Measurements from ENCODE around the gene BCL2L2. TPM values are rescaled to one million over a fixed set of nuclear protein-coding genes. Genes with fewer than 3 reads are reported as not detected.
A peak's percentile ranks its signal among the peaks of the same experiment; 100 is the strongest.
"Not testable (repeated sequence)": the region's sequence is repeated elsewhere in the genome, so short reads cannot be mapped to it uniquely, and the experiment has no call there.

BCL2L2 gene, protein sequence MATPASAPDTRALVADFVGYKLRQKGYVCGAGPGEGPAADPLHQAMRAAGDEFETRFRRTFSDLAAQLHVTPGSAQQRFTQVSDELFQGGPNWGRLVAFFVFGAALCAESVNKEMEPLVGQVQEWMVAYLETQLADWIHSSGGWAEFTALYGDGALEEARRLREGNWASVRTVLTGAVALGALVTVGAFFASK
- total RNA-seq (17.2 and 25.4 TPM in 2 replicates), polyA plus RNA-seq (18.0 and 24.7 TPM in 2 replicates), polyA minus RNA-seq (ENCODE audit: low replicate concordance) (17.6 and 18.6 TPM in 2 replicates)
- polyA plus RNA-seq (2012), result 25.9 and 33.9 TPM in 2 replicates

DNA sequence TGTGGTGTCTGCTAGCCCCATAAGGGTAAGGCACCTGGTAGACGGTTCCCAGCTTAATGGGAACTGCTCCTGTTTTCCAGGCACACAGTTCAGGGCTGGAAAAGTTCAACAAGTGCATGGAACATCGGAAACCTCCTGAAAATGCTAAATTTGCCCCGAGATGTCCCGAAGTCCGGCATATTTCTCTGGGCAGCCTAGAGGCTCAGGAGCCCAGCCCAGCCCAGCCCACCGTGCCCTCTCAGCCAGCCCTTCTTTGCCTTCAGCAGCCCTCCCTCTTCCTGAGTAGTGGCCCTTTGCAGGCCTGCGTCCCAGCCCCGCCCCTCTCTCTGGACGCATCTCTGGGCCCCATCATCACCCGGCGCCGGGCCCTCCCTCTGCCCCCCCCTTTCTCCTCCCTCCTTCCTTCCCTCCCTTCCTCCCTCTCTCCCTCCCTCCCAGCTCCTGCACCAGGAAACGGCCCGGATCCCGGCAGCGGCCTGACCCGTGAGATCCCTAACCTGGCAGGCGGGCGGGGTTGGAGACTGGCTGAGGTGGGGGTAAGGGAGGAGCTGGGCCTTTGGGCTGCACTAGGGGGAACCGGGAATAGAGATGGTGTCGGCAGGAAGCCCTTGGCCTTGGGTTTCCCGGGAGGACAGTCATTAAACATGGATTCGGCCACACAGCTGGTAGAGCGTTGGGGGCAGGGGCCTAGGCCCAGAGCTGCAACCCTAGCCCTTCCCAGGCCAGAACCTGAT is at the start of gene BCL2L2:
Gene BCL2L2 (plus strand): TSS at position 422 of the 734 bp plus-strand sequence. CDS start 935 bp downstream, outside the sequence.
- Histone ChIP-seq H3K79me2 (ENCODE audit: control insufficient read depth, insufficient read depth, low read length) (peaks cover 42% of the 10 kb centered on the region), H3K4me1 (ENCODE audit: control insufficient read depth, extremely low read depth, insufficient read depth, low read length) (peaks cover 10% of the 10 kb centered on the region), H2AFZ (ENCODE audit: low read length) (peak within 1 kb of the TSS; percentile 5), H3K27ac (ENCODE audit: insufficient read depth, low read length) (peak within 1 kb of the TSS; percentile 74), H3K4me2 (ENCODE audit: extremely low read depth, insufficient read depth, low read length) (peak within 1 kb of the TSS; percentile 89), H3K9me3 (ENCODE audit: control insufficient read depth, insufficient read depth, low read depth, low read length) (no peaks in the 10 kb centered on the region), H3K36me3 (ENCODE audit: control insufficient read depth, insufficient read depth, low read length) (peaks cover 13% of the 10 kb centered on the region), H4K20me1 (ENCODE audit: control insufficient read depth, extremely low read depth, insufficient read depth, low read length) (no peaks in the 10 kb centered on the region), H3K27me3 (ENCODE audit: control insufficient read depth, insufficient read depth, low read length) (no peaks in the 10 kb centered on the region), H3K9ac (ENCODE audit: insufficient read depth, low read length) (peak within 1 kb of the TSS; percentile 68), H3K4me3 (replicated peaks in 1 of 4; ENCODE audit: control extremely low read depth in 1 of 4, insufficient read depth in 1 of 4, low read depth in 3 of 4, low read length in 4 of 4) (peak within 1 kb of the TSS; percentile 60 to 94 (median 76))
- DNase-seq (ENCODE audit: low read depth in 2 of 2), result peak; percentile 89 to 90
- TF ChIP-seq EZH2 (IDR thresholded peaks at IDR 0.05; ENCODE audit: low read length, missing control alignments), result no peak
- TF ChIP-seq, protein P1, sequence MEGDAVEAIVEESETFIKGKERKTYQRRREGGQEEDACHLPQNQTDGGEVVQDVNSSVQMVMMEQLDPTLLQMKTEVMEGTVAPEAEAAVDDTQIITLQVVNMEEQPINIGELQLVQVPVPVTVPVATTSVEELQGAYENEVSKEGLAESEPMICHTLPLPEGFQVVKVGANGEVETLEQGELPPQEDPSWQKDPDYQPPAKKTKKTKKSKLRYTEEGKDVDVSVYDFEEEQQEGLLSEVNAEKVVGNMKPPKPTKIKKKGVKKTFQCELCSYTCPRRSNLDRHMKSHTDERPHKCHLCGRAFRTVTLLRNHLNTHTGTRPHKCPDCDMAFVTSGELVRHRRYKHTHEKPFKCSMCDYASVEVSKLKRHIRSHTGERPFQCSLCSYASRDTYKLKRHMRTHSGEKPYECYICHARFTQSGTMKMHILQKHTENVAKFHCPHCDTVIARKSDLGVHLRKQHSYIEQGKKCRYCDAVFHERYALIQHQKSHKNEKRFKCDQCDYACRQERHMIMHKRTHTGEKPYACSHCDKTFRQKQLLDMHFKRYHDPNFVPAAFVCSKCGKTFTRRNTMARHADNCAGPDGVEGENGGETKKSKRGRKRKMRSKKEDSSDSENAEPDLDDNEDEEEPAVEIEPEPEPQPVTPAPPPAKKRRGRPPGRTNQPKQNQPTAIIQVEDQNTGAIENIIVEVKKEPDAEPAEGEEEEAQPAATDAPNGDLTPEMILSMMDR (conservative IDR thresholded peaks at IDR 0.05 in 1 of 2, IDR thresholded peaks at IDR 0.05 in 1 of 2; ENCODE audit: low read depth in 1 of 2, low read length in 2 of 2), result no peak

DNA sequence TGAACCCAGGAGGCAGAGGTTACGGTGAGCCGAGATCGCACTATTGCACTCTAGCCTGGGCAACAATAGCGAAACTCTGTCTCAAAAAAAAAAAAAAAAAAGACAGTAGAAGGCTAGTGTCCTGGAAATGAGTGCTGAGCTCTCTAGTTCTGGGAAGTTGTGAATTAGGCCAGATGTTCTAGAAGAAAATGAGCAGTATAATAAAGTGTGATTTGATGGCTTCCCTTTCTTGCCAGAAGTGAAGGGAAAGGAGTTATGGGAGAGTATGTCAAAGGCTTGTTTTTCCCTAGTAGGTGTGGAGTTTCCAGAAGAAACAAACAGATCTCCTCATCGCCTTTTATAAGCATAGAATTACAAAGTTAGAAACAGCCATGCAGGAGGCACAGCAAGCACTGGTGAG is 48.4 kb upstream of the BCL2L2 start:
- H3K27me3 ChIP-seq (ENCODE audit: control insufficient read depth, insufficient read depth, low read length), result peaks cover 2% of the 10 kb centered on the region
- no peak overlapping the region for H3K27ac ChIP-seq (ENCODE audit: insufficient read depth, low read length)
- no peaks in the 10 kb centered on the region for H3K9me3 ChIP-seq (ENCODE audit: control insufficient read depth, insufficient read depth, low read depth, low read length)
- H3K4me2 ChIP-seq (ENCODE audit: extremely low read depth, insufficient read depth, low read length), result no peak overlapping the region
- no peak overlapping the region for H3K4me3 ChIP-seq (replicated peaks in 1 of 4; ENCODE audit: control extremely low read depth in 1 of 4, insufficient read depth in 1 of 4, low read depth in 3 of 4, low read length in 4 of 4)
- H3K9ac ChIP-seq (ENCODE audit: insufficient read depth, low read length), result no peak overlapping the region
- H2AFZ ChIP-seq (ENCODE audit: low read length), result no peak overlapping the region
- H3K36me3 ChIP-seq (ENCODE audit: control insufficient read depth, insufficient read depth, low read length), result no peaks in the 10 kb centered on the region
- no peak for TF ChIP-seq EZH2 (IDR thresholded peaks at IDR 0.05; ENCODE audit: low read length, missing control alignments)
- TF ChIP-seq, protein P1 (conservative IDR thresholded peaks at IDR 0.05 in 1 of 2, IDR thresholded peaks at IDR 0.05 in 1 of 2; ENCODE audit: low read depth in 1 of 2, low read length in 2 of 2), result no peak
- no peaks in the 10 kb centered on the region for H3K79me2 ChIP-seq (ENCODE audit: control insufficient read depth, insufficient read depth, low read length)
- DNase-seq (ENCODE audit: low read depth in 2 of 2), result no peak
- H3K4me1 ChIP-seq (ENCODE audit: control insufficient read depth, extremely low read depth, insufficient read depth, low read length), result no peaks in the 10 kb centered on the region
- no peaks in the 10 kb centered on the region for H4K20me1 ChIP-seq (ENCODE audit: control insufficient read depth, extremely low read depth, insufficient read depth, low read length)

DNA sequence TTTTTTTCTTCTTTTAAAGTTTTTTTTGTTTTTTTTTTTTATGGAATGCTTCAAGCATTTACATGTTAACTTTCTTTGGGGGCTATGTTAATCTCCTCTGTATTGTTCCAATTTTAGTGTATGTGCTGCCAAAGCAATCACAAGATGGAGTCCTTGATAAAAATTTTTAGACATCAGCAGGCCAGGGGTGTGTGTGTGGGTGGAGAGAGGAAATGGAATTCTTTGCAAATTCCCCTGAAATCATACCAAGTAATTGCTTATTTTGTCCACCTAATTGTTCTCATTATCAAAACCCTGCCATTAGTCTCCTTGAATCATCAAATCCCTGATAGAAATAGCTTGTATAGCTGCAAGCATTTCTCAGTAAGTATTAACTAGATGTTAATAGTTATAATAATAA is 47.2 kb upstream of the BCL2L2 start:
- Histone ChIP-seq H3K27ac (ENCODE audit: insufficient read depth, low read length) (no peak overlapping the region), H3K4me3 (replicated peaks in 1 of 4; ENCODE audit: control extremely low read depth in 1 of 4, insufficient read depth in 1 of 4, low read depth in 3 of 4, low read length in 4 of 4) (no peak overlapping the region), H3K36me3 (ENCODE audit: control insufficient read depth, insufficient read depth, low read length) (no peaks in the 10 kb centered on the region), H2AFZ (ENCODE audit: low read length) (no peak overlapping the region), H3K27me3 (ENCODE audit: control insufficient read depth, insufficient read depth, low read length) (peaks cover 2% of the 10 kb centered on the region), H3K9ac (ENCODE audit: insufficient read depth, low read length) (no peak overlapping the region), H3K4me2 (ENCODE audit: extremely low read depth, insufficient read depth, low read length) (no peak overlapping the region), H3K4me1 (ENCODE audit: control insufficient read depth, extremely low read depth, insufficient read depth, low read length) (no peaks in the 10 kb centered on the region), H4K20me1 (ENCODE audit: control insufficient read depth, extremely low read depth, insufficient read depth, low read length) (no peaks in the 10 kb centered on the region), H3K79me2 (ENCODE audit: control insufficient read depth, insufficient read depth, low read length) (no peaks in the 10 kb centered on the region), H3K9me3 (ENCODE audit: control insufficient read depth, insufficient read depth, low read depth, low read length) (no peaks in the 10 kb centered on the region)
- TF ChIP-seq EZH2 (IDR thresholded peaks at IDR 0.05; ENCODE audit: low read length, missing control alignments), result no peak
- TF ChIP-seq, protein P1 (conservative IDR thresholded peaks at IDR 0.05 in 1 of 2, IDR thresholded peaks at IDR 0.05 in 1 of 2; ENCODE audit: low read depth in 1 of 2, low read length in 2 of 2), result no peak
- no peak for DNase-seq (ENCODE audit: low read depth in 2 of 2)

DNA sequence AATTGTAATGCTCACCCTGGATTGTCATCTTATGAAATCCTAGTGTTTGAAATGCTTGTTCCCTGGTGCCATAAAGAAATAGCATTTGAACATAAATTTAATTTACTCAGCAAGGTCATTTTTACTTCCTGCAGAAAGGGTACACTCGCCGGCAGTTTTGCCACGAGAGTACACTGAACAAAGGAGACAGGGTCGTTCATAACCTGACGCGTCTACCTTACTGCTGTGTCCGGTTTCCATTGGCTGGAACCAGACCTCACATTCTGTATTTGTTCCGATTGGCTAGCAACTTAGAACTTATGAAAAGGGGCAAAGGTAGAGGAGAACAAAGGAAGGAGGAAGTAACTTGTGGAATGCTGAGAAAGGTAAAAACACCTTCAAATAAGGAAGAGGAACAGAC is 45.8 kb upstream of the BCL2L2 start:
- not testable (repeated sequence) for H3K4me3 ChIP-seq (replicated peaks in 1 of 4; ENCODE audit: control extremely low read depth in 1 of 4, insufficient read depth in 1 of 4, low read depth in 3 of 4, low read length in 4 of 4); DNase-seq (ENCODE audit: low read depth in 2 of 2); H3K9ac ChIP-seq (ENCODE audit: insufficient read depth, low read length); H3K27me3 ChIP-seq (ENCODE audit: control insufficient read depth, insufficient read depth, low read length); H3K27ac ChIP-seq (ENCODE audit: insufficient read depth, low read length); H3K79me2 ChIP-seq (ENCODE audit: control insufficient read depth, insufficient read depth, low read length); H3K4me2 ChIP-seq (ENCODE audit: extremely low read depth, insufficient read depth, low read length); H3K4me1 ChIP-seq (ENCODE audit: control insufficient read depth, extremely low read depth, insufficient read depth, low read length); H4K20me1 ChIP-seq (ENCODE audit: control insufficient read depth, extremely low read depth, insufficient read depth, low read length); H3K36me3 ChIP-seq (ENCODE audit: control insufficient read depth, insufficient read depth, low read length); H2AFZ ChIP-seq (ENCODE audit: low read length); H3K9me3 ChIP-seq (ENCODE audit: control insufficient read depth, insufficient read depth, low read depth, low read length)
